Skin epidermis (tissue), 12 donors: Measurements from ENCODE around the gene TRAK1.

Source experiments
- H3K27ac ChIP-seq, 21 experiments: fragments of 200-600 bp; sonication (generic) in 11 of 21; one replicate each; pipeline ENCODE4 v1.5.0; 2020; ENCODE audit warnings: mild to moderate bottlenecking in 3 of 21, inconsistent platforms in 2 of 21, moderate library complexity in 2 of 21
- H3K4me3 ChIP-seq, 7 experiments: fragments of 200-600 bp; sonication (generic) in 2 of 7; one replicate each; pipeline ENCODE4 v1.5.0; 2020; ENCODE audit warnings: inconsistent platforms in 2 of 7, mild to moderate bottlenecking in 2 of 7, moderate library complexity in 1 of 7

The TRAK1 gene

GRCh38 chr3:42118762-42119361 lies 27.7 kb downstream of the TRAK1 start:
- peak overlapping the region in 2 of 21 experiments; percentile 28 to 66 for H3K27ac ChIP-seq
- no peak overlapping the region for H3K4me3 ChIP-seq

- peak overlapping the region in 2 of 21 experiments; percentile 28 to 66 for H3K27ac ChIP-seq
- H3K4me3 ChIP-seq: no peak overlapping the region
These were observed 28.6 kb downstream of the TRAK1 start for GRCh38 chr3:42119561-42120355.

- peak overlapping the region in 6 of 21 experiments; percentile 2 to 75 (median 50) for H3K27ac ChIP-seq
These were observed 29.7 kb downstream of the TRAK1 start for GRCh38 chr3:42120866-42121265.

GRCh38 chr3:42122261-42123011 lies 31.3 kb downstream of the TRAK1 start:
- Histone ChIP-seq H3K4me3 (no peak overlapping the region), H3K27ac (peak overlapping the region in 18 of 21 experiments; percentile 17 to 75 (median 66))

More at GRCh38 chr3:42120866-42121265, 29.7 kb downstream of the TRAK1 start:
- no peak overlapping the region for H3K4me3 ChIP-seq

- Histone ChIP-seq H3K4me3 (no peak overlapping the region), H3K27ac (peak overlapping the region in 20 of 21 experiments; percentile 17 to 75 (median 62))
These were observed 31.9 kb downstream of the TRAK1 start for GRCh38 chr3:42123012-42123581.

- H3K4me3 ChIP-seq: no peak overlapping the region
- H3K27ac ChIP-seq: peak overlapping the region in 13 of 21 experiments; percentile 34 to 75 (median 69)
These were observed 32.9 kb downstream of the TRAK1 start for GRCh38 chr3:42123824-42124658.

- no peak overlapping the region for H3K27ac ChIP-seq
- H3K4me3 ChIP-seq: no peak overlapping the region
These were observed 36.1 kb downstream of the TRAK1 start for GRCh38 chr3:42127226-42127625.

GRCh38 chr3:42128526-42128925 lies 37.4 kb downstream of the TRAK1 start:
- peak overlapping the region in 8 of 21 experiments; percentile 3 to 70 (median 46) for H3K27ac ChIP-seq

GRCh38 chr3:42129014-42129953 lies 38.1 kb downstream of the TRAK1 start:
- no peak overlapping the region for H3K4me3 ChIP-seq
- peak overlapping the region in 10 of 21 experiments; percentile 1 to 71 (median 59) for H3K27ac ChIP-seq

More at GRCh38 chr3:42128526-42128925, 37.4 kb downstream of the TRAK1 start:
- no peak overlapping the region for H3K4me3 ChIP-seq

- no peak overlapping the region for H3K4me3 ChIP-seq
- peak overlapping the region in 3 of 21 experiments; percentile 1 to 63 (median 42) for H3K27ac ChIP-seq
These were observed 38.8 kb downstream of the TRAK1 start for GRCh38 chr3:42130007-42130328.

- peak overlapping the region in 3 of 21 experiments; percentile 1 to 63 (median 42) for H3K27ac ChIP-seq
- H3K4me3 ChIP-seq: no peak overlapping the region
These were observed 39.3 kb downstream of the TRAK1 start for GRCh38 chr3:42130329-42131070.

GRCh38 chr3:42133500-42134298 lies 42.5 kb downstream of the TRAK1 start:
- no peak overlapping the region for H3K4me3 ChIP-seq
- no peak overlapping the region for H3K27ac ChIP-seq

GRCh38 chr3:42134867-42135464 lies 43.8 kb downstream of the TRAK1 start:
- no peak overlapping the region for H3K27ac ChIP-seq
- H3K4me3 ChIP-seq: no peak overlapping the region

GRCh38 chr3:42139621-42140453 lies 48.7 kb downstream of the TRAK1 start:
- no peak overlapping the region for H3K27ac ChIP-seq
- no peak overlapping the region for H3K4me3 ChIP-seq

- no peak overlapping the region for H3K4me3 ChIP-seq
These were observed 49.6 kb downstream of the TRAK1 start for GRCh38 chr3:42140665-42141203.

More at GRCh38 chr3:42140665-42141203, 49.6 kb downstream of the TRAK1 start:
- H3K27ac ChIP-seq: no peak overlapping the region
